ENCODE data around the gene TMEM131. TPM values are rescaled to one million over a fixed set of nuclear protein-coding genes. Genes with fewer than 3 reads are reported as not detected.

Gene TMEM131
- total RNA-seq, 1 donor from 2014 or later, result 31.7 TPM

- H3K27me3 Mint-ChIP-seq (ENCODE audit: unreplicated experiment), result no peaks in the 10 kb centered on the region
- TF ChIP-seq CTCF (IDR thresholded peaks at IDR 0.05; ENCODE audit: unreplicated experiment), result no peak
- peaks cover 12% of the 10 kb centered on the region for H3K36me3 Mint-ChIP-seq (ENCODE audit: low read depth, unreplicated experiment)
- H3K27ac Mint-ChIP-seq (ENCODE audit: unreplicated experiment), result no peak overlapping the region
- no peak for DNase-seq (ENCODE audit: low spot score)
- H3K9me3 Mint-ChIP-seq (ENCODE audit: unreplicated experiment), result no peaks in the 10 kb centered on the region
- H3K4me3 Mint-ChIP-seq (ENCODE audit: unreplicated experiment), result no peak overlapping the region
- H3K4me1 Mint-ChIP-seq (ENCODE audit: unreplicated experiment), result peaks cover 9% of the 10 kb centered on the region
Measured at GRCh38 chr2:97982621-97983020, 13.1 kb downstream of the TMEM131 start.

- no peak for TF ChIP-seq CTCF (IDR thresholded peaks at IDR 0.05; ENCODE audit: unreplicated experiment)
- Mint-ChIP-seq H3K9me3 (ENCODE audit: unreplicated experiment) (no peaks in the 10 kb centered on the region), H3K4me1 (ENCODE audit: unreplicated experiment) (peaks cover 9% of the 10 kb centered on the region), H3K4me3 (ENCODE audit: unreplicated experiment) (no peak overlapping the region), H3K27me3 (ENCODE audit: unreplicated experiment) (no peaks in the 10 kb centered on the region), H3K27ac (ENCODE audit: unreplicated experiment) (no peak overlapping the region), H3K36me3 (ENCODE audit: low read depth, unreplicated experiment) (peaks cover 12% of the 10 kb centered on the region)
- DNase-seq (ENCODE audit: low spot score), result no peak
Measured at GRCh38 chr2:97981961-97982360, 13.8 kb downstream of the TMEM131 start.

- TF ChIP-seq CTCF (IDR thresholded peaks at IDR 0.05; ENCODE audit: unreplicated experiment), result no peak
- Mint-ChIP-seq H3K4me3 (ENCODE audit: unreplicated experiment) (no peak overlapping the region), H3K27ac (ENCODE audit: unreplicated experiment) (no peak overlapping the region), H3K36me3 (ENCODE audit: low read depth, unreplicated experiment) (peaks cover 12% of the 10 kb centered on the region), H3K4me1 (ENCODE audit: unreplicated experiment) (no peaks in the 10 kb centered on the region), H3K27me3 (ENCODE audit: unreplicated experiment) (no peaks in the 10 kb centered on the region), H3K9me3 (ENCODE audit: unreplicated experiment) (no peaks in the 10 kb centered on the region)
- DNase-seq (ENCODE audit: low spot score), result no peak
Measured at GRCh38 chr2:97979904-97980303, 15.8 kb downstream of the TMEM131 start.

GRCh38 chr2:97974471-97974870, 21.3 kb downstream of the TMEM131 start:
- no peak for DNase-seq (ENCODE audit: low spot score)
- no peaks in the 10 kb centered on the region for H3K27me3 Mint-ChIP-seq (ENCODE audit: unreplicated experiment)
- H3K36me3 Mint-ChIP-seq (ENCODE audit: low read depth, unreplicated experiment), result peaks cover 12% of the 10 kb centered on the region
- no peak overlapping the region for H3K4me3 Mint-ChIP-seq (ENCODE audit: unreplicated experiment)
- H3K9me3 Mint-ChIP-seq (ENCODE audit: unreplicated experiment), result no peaks in the 10 kb centered on the region
- no peak overlapping the region for H3K27ac Mint-ChIP-seq (ENCODE audit: unreplicated experiment)
- TF ChIP-seq CTCF (IDR thresholded peaks at IDR 0.05; ENCODE audit: unreplicated experiment), result no peak
- no peaks in the 10 kb centered on the region for H3K4me1 Mint-ChIP-seq (ENCODE audit: unreplicated experiment)

- Mint-ChIP-seq H3K4me3 (ENCODE audit: unreplicated experiment) (no peak overlapping the region), H3K27me3 (ENCODE audit: unreplicated experiment) (no peaks in the 10 kb centered on the region), H3K27ac (ENCODE audit: unreplicated experiment) (no peak overlapping the region), H3K9me3 (ENCODE audit: unreplicated experiment) (no peaks in the 10 kb centered on the region), H3K36me3 (ENCODE audit: low read depth, unreplicated experiment) (peaks cover 5% of the 10 kb centered on the region), H3K4me1 (ENCODE audit: unreplicated experiment) (peaks cover 3% of the 10 kb centered on the region)
- no peak for TF ChIP-seq CTCF (IDR thresholded peaks at IDR 0.05; ENCODE audit: unreplicated experiment)
- DNase-seq (ENCODE audit: low spot score), result no peak
Measured at GRCh38 chr2:97970293-97971060, 25.3 kb downstream of the TMEM131 start.
